ENCODE measurements around the gene DLGAP1. TPM values are rescaled to one million over a fixed set of nuclear protein-coding genes. Genes with fewer than 3 reads are reported as not detected.

Gene DLGAP1
- total and polyA plus RNA-seq, 2 experiments from 2014 or later: 3.1 to 6.5 TPM

DNA sequence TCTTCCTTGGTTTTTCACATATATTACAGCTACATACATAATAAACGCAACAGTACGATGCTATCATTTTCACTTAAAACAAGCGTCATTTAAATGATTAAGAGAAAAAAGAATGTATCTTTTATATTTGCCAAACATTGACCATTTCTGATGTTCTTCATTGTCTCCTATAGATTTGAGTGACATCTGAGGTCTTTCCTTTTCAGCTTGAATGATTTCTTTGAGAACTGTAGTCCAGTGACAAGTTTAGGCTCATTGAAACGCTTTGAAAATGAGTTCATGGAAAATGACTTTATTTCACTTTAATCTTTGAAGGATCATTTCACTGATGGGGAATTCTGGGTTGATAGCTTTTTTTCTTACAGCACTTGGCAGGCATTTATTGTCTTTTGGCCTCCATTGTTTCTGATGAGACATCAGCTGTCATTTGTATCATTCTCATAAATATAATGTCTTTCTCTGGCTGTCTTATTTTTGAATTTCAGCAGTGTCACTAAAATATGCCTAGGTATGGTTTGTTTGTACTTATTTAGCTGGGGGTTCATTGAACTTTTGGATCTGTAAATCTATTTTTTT is 994.2 kb downstream of the DLGAP1 start:
- peaks cover 20% of the 10 kb centered on the region for H3K4me1 ChIP-seq (ENCODE audit: insufficient read depth)
- no peaks in the 10 kb centered on the region for H3K9me3 ChIP-seq (ENCODE audit: low read depth)
- peaks cover 12% of the 10 kb centered on the region for H4K20me1 ChIP-seq (ENCODE audit: insufficient read depth, poor library complexity, severe bottlenecking)
- H3K27ac ChIP-seq: no peak overlapping the region
- peaks cover 55% of the 10 kb centered on the region for H3K79me2 ChIP-seq
- no peak overlapping the region for H2AFZ ChIP-seq
- WGBS (ENCODE audit: low lambda C conversion rate, missing lambda C conversion rate): 97% methylated on average over 4 of the region's 4 CpGs
- no peak overlapping the region for H3K4me3 ChIP-seq
- no peak overlapping the region for H3K4me2 ChIP-seq
- no peaks in the 10 kb centered on the region for H3K9me2 ChIP-seq (replicated peaks; ENCODE audit: insufficient read depth)
- no peaks in the 10 kb centered on the region for H3K27me3 ChIP-seq
- H3K36me3 ChIP-seq (replicated peaks; ENCODE audit: insufficient read depth, low read depth): peaks cover 5% of the 10 kb centered on the region
- TF ChIP-seq EZH2 (IDR thresholded peaks at IDR 0.05; ENCODE audit: borderline replicate concordance) (no peak), EZH2phosphoT487 (IDR thresholded peaks at IDR 0.05; ENCODE audit: low read depth, severe bottlenecking, unreplicated experiment) (no peak), CTCF (IDR thresholded peaks at IDR 0.05; ENCODE audit: poor library complexity) (no peak)
- DNase-seq (ENCODE audit: low spot score): no peak

GRCh38 chr18:3458952-3459853 is 995.9 kb downstream of the DLGAP1 start:
- 93% methylated on average over 5 of the region's 5 CpGs for WGBS (ENCODE audit: low lambda C conversion rate, missing lambda C conversion rate)
- Histone ChIP-seq H4K20me1 (ENCODE audit: insufficient read depth, poor library complexity, severe bottlenecking) (peaks cover 27% of the 10 kb centered on the region), H3K27ac (peak overlapping the region; percentile 99), H3K4me3 (no peak overlapping the region), H2AFZ (no peak overlapping the region), H3K9me3 (ENCODE audit: low read depth) (no peaks in the 10 kb centered on the region), H3K4me1 (ENCODE audit: insufficient read depth) (peaks cover 28% of the 10 kb centered on the region), H3K79me2 (peaks cover 73% of the 10 kb centered on the region), H3K4me2 (peak overlapping the region; percentile 19), H3K36me3 (replicated peaks; ENCODE audit: insufficient read depth, low read depth) (peaks cover 5% of the 10 kb centered on the region), H3K9me2 (replicated peaks; ENCODE audit: insufficient read depth) (no peaks in the 10 kb centered on the region), H3K27me3 (no peaks in the 10 kb centered on the region)
- DNase-seq (ENCODE audit: low spot score): no peak
- TF ChIP-seq CTCF (IDR thresholded peaks at IDR 0.05; ENCODE audit: poor library complexity) (no peak), EZH2phosphoT487 (IDR thresholded peaks at IDR 0.05; ENCODE audit: low read depth, severe bottlenecking, unreplicated experiment) (no peak), EZH2 (IDR thresholded peaks at IDR 0.05; ENCODE audit: borderline replicate concordance) (no peak)

DNA sequence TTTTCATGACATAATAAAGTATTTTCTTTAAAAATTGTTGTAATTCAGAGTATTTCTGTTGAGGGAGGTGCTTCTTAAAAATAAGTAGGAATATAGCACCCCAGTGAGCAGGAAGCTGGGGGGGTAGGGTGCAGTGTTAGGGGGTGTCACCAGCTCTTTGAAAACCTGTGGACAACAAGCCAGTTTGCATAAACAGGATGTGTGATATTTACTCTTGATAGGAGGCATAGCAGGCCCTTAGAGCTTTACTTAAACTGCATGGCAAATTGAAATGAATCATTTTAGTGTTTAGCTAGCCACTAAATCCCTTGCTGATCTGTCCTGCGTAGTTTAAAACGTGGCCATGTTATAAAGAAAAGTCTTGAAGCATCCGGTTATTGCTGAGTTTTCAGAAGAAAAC is 996.7 kb downstream of the DLGAP1 start:
- Histone ChIP-seq H3K9me3 (ENCODE audit: low read depth) (no peaks in the 10 kb centered on the region), H3K79me2 (peaks cover 77% of the 10 kb centered on the region), H3K27ac (peak overlapping the region; percentile 99), H3K27me3 (no peaks in the 10 kb centered on the region), H4K20me1 (ENCODE audit: insufficient read depth, poor library complexity, severe bottlenecking) (peaks cover 29% of the 10 kb centered on the region), H2AFZ (no peak overlapping the region), H3K4me3 (no peak overlapping the region), H3K9me2 (replicated peaks; ENCODE audit: insufficient read depth) (no peaks in the 10 kb centered on the region), H3K4me1 (ENCODE audit: insufficient read depth) (peaks cover 28% of the 10 kb centered on the region), H3K36me3 (replicated peaks; ENCODE audit: insufficient read depth, low read depth) (peaks cover 5% of the 10 kb centered on the region), H3K4me2 (peak overlapping the region; percentile 19)
- WGBS (ENCODE audit: low lambda C conversion rate, missing lambda C conversion rate): 69% methylated on average over 3 of the region's 3 CpGs
- TF ChIP-seq CTCF (IDR thresholded peaks at IDR 0.05; ENCODE audit: poor library complexity): no peak
- no peak for TF ChIP-seq EZH2 (IDR thresholded peaks at IDR 0.05; ENCODE audit: borderline replicate concordance)
- TF ChIP-seq EZH2phosphoT487 (IDR thresholded peaks at IDR 0.05; ENCODE audit: low read depth, severe bottlenecking, unreplicated experiment): no peak
- no peak for DNase-seq (ENCODE audit: low spot score)
